A549 (cell line): Measurements from ENCODE around the gene CDIP1. TPM values are rescaled to one million over a fixed set of nuclear protein-coding genes. Genes with fewer than 3 reads are reported as not detected.
A peak's percentile ranks its signal among the peaks of the same experiment; 100 is the strongest.

Experiments used
- ATAC-seq, 2 experiments: fragments of 200-7000 bp in 1 of 2; fragments of >200 bp in 1 of 2; cut with Nextera tagmentation in 1 of 2; cut with Tn5 transposase in 1 of 2; 3 replicates each; pipeline versions ENCODE4 v1.8.0 to v1.9.1; 2018 to 2020; ENCODE audit warnings: mild to moderate bottlenecking in 1 of 2, moderate library complexity in 1 of 2
- CTCF ChIA-PET: fragments of 300-600 bp; sonication (Branson Sonifier 250); formaldehyde crosslinking; extraction: SDS; loops from one replicate; lab custom pipeline; 2021; ENCODE audit warnings: antibody characterized with exemption, inconsistent platforms; lab: Yijun Ruan, JAX
- POLR2A ChIA-PET: fragments of 350-600 bp; formaldehyde crosslinking; extraction: SDS; loops from one replicate; lab custom pipeline; 2021; ENCODE audit warnings: antibody characterized with exemption, inconsistent platforms; lab: Yijun Ruan, JAX
- DNase-seq, 2 experiments: peaks; one replicate each; pipeline versions ENCODE4 v3.0.0 to v3.0.0-alpha.2; 2011 to 2016; ENCODE audit warnings: low read depth in 1 of 2, low spot score in 1 of 2
- FAIRE-seq: peaks from 2 replicates; lab custom pipeline; 2011; peaks lifted over from hg19 to GRCh38; lab: Jason Lieb, UNC
- H3K27ac ChIP-seq, 2 experiments: fragments of >200 bp; sonication (Bioruptor Twin); formaldehyde crosslinking; 3 replicates each; pipeline ENCODE4 v1.5.1; 2016 to 2017
- H3K4me1 ChIP-seq: fragments of >200 bp; sonication (Bioruptor Twin); formaldehyde crosslinking; 3 replicates; pipeline ENCODE4 v1.6.1; 2016
- H3K4me2 ChIP-seq: fragments of >200 bp; sonication (Bioruptor Twin); formaldehyde crosslinking; 3 replicates; pipeline ENCODE4 v1.6.1; 2016
- H3K4me3 ChIP-seq: fragments of >200 bp; sonication (Bioruptor Twin); formaldehyde crosslinking; 3 replicates; pipeline ENCODE4 v1.5.1; 2016
- H3K9me3 ChIP-seq: fragments of >200 bp; sonication (Bioruptor Twin); formaldehyde crosslinking; 3 replicates; pipeline ENCODE4 v1.6.1; 2016
- CBX2 ChIP-seq: fragments of 200-600 bp; sonication (generic); IDR thresholded peaks from 2 replicates; pipeline ENCODE4 v1.6.1; 2016; ENCODE audit warnings: low read depth, mild to moderate bottlenecking, borderline replicate concordance
- CBX8 ChIP-seq: fragments of 200-600 bp; sonication (generic); IDR thresholded peaks from 2 replicates; pipeline ENCODE4 v1.6.1; 2016
- CEBPB ChIP-seq, 2 experiments: fragments of >200 bp in 1 of 2; sonication (Bioruptor Twin) in 1 of 2; formaldehyde crosslinking in 1 of 2; IDR thresholded peaks; 2 replicates each; pipeline ENCODE4 v1.6.1; 2012 to 2016
- ESRRA ChIP-seq: fragments of 150-350 bp; IDR thresholded peaks from 2 replicates; pipeline ENCODE4 v1.6.1; 2014; ENCODE audit warnings: mild to moderate bottlenecking, low read length, borderline replicate concordance
- FOSL2 ChIP-seq, 2 experiments: fragments of 450-650 bp in 1 of 2; fragments of >200 bp in 1 of 2; sonication (Bioruptor Twin) in 1 of 2; formaldehyde crosslinking; IDR thresholded peaks; 2 replicates each; pipeline versions ENCODE4 v1.5.0 to v1.6.1; 2016 to 2020; ENCODE audit warnings: mild to moderate bottlenecking in 1 of 2, moderate library complexity in 1 of 2
- HDAC2 ChIP-seq: fragments of 200-600 bp; sonication (generic); IDR thresholded peaks from 2 replicates; pipeline ENCODE4 v1.6.1; 2016
- HOXB13 ChIP-seq: fragments of 250-450 bp; sonication (Bioruptor Pico); IDR thresholded peaks from 2 replicates; pipeline ENCODE4 v1.5.0; 2020; ENCODE audit warnings: low read depth, mild to moderate bottlenecking, moderate library complexity
- JUN ChIP-seq, 2 experiments: fragments of >200 bp; sonication (Bioruptor Twin); formaldehyde crosslinking; IDR thresholded peaks; 2 replicates in 1 of 2; 3 replicates in 1 of 2; pipeline ENCODE4 v1.6.1; 2016 to 2017
- KDM1A ChIP-seq: fragments of 200-600 bp; sonication (generic); IDR thresholded peaks from 2 replicates; pipeline ENCODE4 v1.6.1; 2016; ENCODE audit warnings: low read depth, mild to moderate bottlenecking
- MAFK ChIP-seq: fragments of 450-650 bp; IDR thresholded peaks from 2 replicates; pipeline ENCODE4 v1.6.1; 2014; ENCODE audit not compliant: partially characterized antibody
- RCOR1 ChIP-seq: fragments of 150-350 bp; IDR thresholded peaks from 2 replicates; pipeline ENCODE4 v1.6.1; 2014; ENCODE audit warnings: antibody characterized with exemption, low read length, low read depth
- RNF2 ChIP-seq: fragments of 200-600 bp; sonication (generic); IDR thresholded peaks from 2 replicates; pipeline ENCODE4 v1.6.1; 2016; ENCODE audit warnings: low read depth, mild to moderate bottlenecking, antibody characterized with exemption, moderate library complexity, borderline replicate concordance
- ZC3H11A ChIP-seq: fragments of 450-650 bp; IDR thresholded peaks from 2 replicates; pipeline ENCODE4 v1.6.1; 2014; ENCODE audit warnings: antibody characterized with exemption, mild to moderate bottlenecking
- WGBS: methylation state at CpG from one replicate; pipeline ENCODE4 v1.1.6; 2017; ENCODE audit errors: missing lambda C conversion rate; 5-methylcytosine and 5-hydroxymethylcytosine counted together
- polyA plus RNA-seq, 4 experiments: library from polyadenylated mRNA; depleted of rRNA in 3 of 4; stranded (reverse); fragments of >200 nt; fragmentation: RNase III in 1 of 4; extraction: RNeasy Plus Mini Kit Qiagen cat#74134 plus additional on column Dnase treatment in 1 of 4; gene quantifications; 2 replicates in 3 of 4; 3 replicates in 1 of 4; pipeline ENCODE4 v1.2.3, GENCODE V29; 2011 to 2017
- TF ChIP-seq, protein P1 (sequence below): fragments of >200 bp; sonication (Bioruptor Twin); formaldehyde crosslinking; IDR thresholded peaks from 2 replicates; pipeline ENCODE4 v1.6.1; 2016
- TF ChIP-seq, protein P2 (sequence below): IDR thresholded peaks from 2 replicates; pipeline ENCODE4 v1.6.1; 2012
- TF ChIP-seq, protein P3 (sequence below): fragments of 150-350 bp; IDR thresholded peaks from 2 replicates; pipeline ENCODE4 v1.6.1; 2014; ENCODE audit warnings: low read depth, mild to moderate bottlenecking, low read length

CDIP1 gene
- polyA plus RNA-seq, 2 of the 4 experiments (the other 2 are of a cell fraction): 3.7 to 8.4 TPM

DNA sequence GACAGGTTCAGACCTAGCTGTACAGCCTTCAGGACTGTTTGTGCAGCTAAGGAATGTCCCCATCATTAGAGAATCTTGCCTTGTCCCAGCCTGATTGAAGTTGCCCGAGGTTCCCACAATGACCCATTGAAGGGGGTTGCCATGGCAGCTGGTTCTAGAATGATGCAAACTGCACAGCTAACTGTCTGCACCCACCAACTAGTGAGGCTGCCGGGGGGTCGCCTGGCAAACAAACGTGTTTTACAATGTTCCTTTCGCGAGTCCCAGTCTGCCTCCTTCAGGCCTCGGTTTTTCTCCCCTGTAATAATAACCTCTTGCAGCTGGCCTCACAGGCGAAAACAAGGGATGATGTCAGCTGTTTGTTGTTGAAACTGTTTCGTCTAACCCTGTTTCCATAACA is 23.0 kb upstream of the CDIP1 start:
- no peak for TF ChIP-seq ESRRA
- TF ChIP-seq, protein P1, sequence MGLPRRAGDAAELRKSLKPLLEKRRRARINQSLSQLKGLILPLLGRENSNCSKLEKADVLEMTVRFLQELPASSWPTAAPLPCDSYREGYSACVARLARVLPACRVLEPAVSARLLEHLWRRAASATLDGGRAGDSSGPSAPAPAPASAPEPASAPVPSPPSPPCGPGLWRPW: no peak
- no peak for TF ChIP-seq CBX8
- TF ChIP-seq, protein P2, sequence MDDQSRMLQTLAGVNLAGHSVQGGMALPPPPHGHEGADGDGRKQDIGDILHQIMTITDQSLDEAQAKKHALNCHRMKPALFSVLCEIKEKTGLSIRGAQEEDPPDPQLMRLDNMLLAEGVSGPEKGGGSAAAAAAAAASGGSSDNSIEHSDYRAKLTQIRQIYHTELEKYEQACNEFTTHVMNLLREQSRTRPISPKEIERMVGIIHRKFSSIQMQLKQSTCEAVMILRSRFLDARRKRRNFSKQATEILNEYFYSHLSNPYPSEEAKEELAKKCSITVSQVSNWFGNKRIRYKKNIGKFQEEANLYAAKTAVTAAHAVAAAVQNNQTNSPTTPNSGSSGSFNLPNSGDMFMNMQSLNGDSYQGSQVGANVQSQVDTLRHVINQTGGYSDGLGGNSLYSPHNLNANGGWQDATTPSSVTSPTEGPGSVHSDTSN: no peak
- no peak for TF ChIP-seq RNF2
- no peak for TF ChIP-seq HOXB13 (CRISPR knock-in tag)
- TF ChIP-seq, all 56 proteins: peak for 0
- Histone ChIP-seq H3K4me2 (no peak overlapping the region), H3K27ac (no peak overlapping the region), H3K9me3 (no peaks in the 10 kb centered on the region), H3K4me1 (no peaks in the 10 kb centered on the region), H3K4me3 (no peak overlapping the region)
- CTCF ChIA-PET: interaction anchor here (1.3 to 3.9 kb wide), 6 partner anchors 9 to 45 kb away, joined by 3 to 17 read pairs (median 8); no protein-coding TSS in a partner anchor
- FAIRE-seq: no peak
- no peak for DNase-seq
- POLR2A ChIA-PET: no interaction called here
- 62% methylated on average over 9 of the region's 9 CpGs for WGBS
- ATAC-seq: 0 out of 6 replicates have a peak, but pooled peaks of 1 of the 2 experiments have one; percentile 43

DNA sequence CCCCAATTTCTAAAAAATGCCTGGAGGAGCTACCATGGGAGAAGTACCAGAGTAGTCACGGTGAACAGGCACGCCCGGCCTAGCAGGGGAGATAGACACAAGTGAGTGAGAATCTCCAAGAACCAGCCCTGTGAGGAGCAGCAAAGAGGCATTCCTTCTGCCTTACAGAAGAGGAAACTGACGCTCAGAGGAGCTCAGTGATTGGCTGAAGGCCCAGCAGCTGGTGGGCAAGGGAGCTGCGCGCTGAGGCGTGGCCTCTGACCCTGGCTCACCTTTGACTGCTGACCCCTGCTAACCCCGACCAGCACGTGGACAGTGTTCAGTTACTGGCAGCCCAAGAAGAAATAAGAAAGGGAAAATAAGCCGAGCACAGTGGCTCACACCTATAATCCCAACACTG is 19.4 kb upstream of the CDIP1 start:
- ChIA-PET POLR2A (no interaction called here), CTCF (interaction anchor here (1.2 to 1.8 kb wide), 5 partner anchors 9 to 40 kb away, joined by 3 to 7 read pairs (median 4); no protein-coding TSS in a partner anchor)
- Histone ChIP-seq H3K4me3 (no peak overlapping the region), H3K9me3 (no peaks in the 10 kb centered on the region), H3K27ac (no peak overlapping the region), H3K4me2 (no peak overlapping the region), H3K4me1 (no peaks in the 10 kb centered on the region)
- WGBS: 65% methylated on average over 10 of the region's 10 CpGs
- DNase-seq (no peak), ATAC-seq (no peak), FAIRE-seq (no peak)
- no peak for TF ChIP-seq CBX2
- no peak for TF ChIP-seq CEBPB (IDR thresholded peaks at IDR 0.05)
- TF ChIP-seq KDM1A: no peak

DNA sequence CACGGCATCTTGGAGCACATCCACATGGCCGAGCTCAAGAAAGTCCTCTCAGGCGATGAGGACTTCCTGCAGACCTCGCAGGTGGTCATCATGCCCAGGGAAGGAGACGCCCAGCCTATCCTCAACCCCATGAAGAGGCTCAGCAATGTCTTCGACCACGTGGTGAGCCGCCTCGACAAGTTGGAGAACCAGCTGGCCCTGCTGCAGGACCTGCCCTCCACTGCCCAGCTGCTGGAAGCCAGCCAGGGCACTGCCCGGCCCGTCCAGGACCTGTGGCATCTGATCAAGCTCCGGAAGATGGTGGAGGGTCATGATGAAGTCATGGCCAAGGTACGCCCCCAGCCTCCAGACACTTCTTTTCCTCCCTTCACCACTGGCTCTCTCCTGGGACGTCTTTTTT is 18.0 kb upstream of the CDIP1 start:
- TF ChIP-seq MAFK (no peak), FOSL2 (IDR thresholded peaks at IDR 0.05) (no peak), FOSL2 (CRISPR knock-in tag; IDR thresholded peaks at IDR 0.05) (no peak), ESRRA (no peak), HDAC2 (no peak), CEBPB (IDR thresholded peaks at IDR 0.05) (no peak), JUN (IDR thresholded peaks at IDR 0.05) (no peak)
- H3K9me3 ChIP-seq: no peaks in the 10 kb centered on the region
- no peak overlapping the region for H3K4me3 ChIP-seq
- DNase-seq: no peak
- 55% methylated on average over 11 of the region's 14 CpGs for WGBS
- ATAC-seq: peak in 1 of 2 experiments; percentile 41; a peak in 2 of 6 replicates
- no peaks in the 10 kb centered on the region for H3K4me1 ChIP-seq
- H3K4me2 ChIP-seq: no peak overlapping the region
- ChIA-PET CTCF (interaction anchor here (0.9 to 1.5 kb wide), 5 partner anchors 9 to 399 kb away, joined by 3 to 4 read pairs (median 3); partner anchors contain the start of gene HMOX2), POLR2A (no interaction called here)
- no peak for FAIRE-seq
- H3K27ac ChIP-seq: no peak overlapping the region

DNA sequence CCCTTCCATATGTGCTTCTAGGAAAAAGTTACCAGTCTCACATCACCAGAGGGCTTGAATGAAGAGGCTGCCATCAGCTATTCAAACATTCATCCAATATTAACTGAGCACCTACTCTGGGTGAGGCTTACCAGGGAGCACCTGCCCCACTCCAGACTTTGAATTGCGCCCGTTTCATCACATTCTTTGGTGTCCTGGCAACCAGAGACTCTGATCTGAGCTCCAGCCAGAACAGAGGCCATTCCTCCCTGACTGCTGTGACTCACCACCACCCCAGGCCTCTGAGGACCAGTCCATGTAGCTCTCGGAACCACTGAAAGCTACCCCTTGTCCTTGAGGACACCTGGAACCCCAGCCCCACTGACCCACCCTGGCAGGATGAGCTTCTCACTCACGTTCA is 17.5 kb upstream of the CDIP1 start, which contains the start of gene C16orf96:
Gene C16orf96 (plus strand): TSS at position 229 of the 400 bp plus-strand sequence. CDS start 150 bp downstream, at position 379.
- H3K4me1 ChIP-seq: no peaks in the 10 kb centered on the region
- ATAC-seq (peak; percentile 54 to 64; a peak in 4 of 6 replicates), DNase-seq (peak in 1 of 2 experiments; percentile 19), FAIRE-seq (no peak)
- no peaks in the 10 kb centered on the region for H3K9me3 ChIP-seq
- no peak within 1 kb of the TSS for H3K4me3 ChIP-seq
- 68% methylated on average over 4 of the region's 4 CpGs for WGBS
- H3K4me2 ChIP-seq: no peak within 1 kb of the TSS
- TF ChIP-seq RCOR1: no peak
- TF ChIP-seq, protein P3, sequence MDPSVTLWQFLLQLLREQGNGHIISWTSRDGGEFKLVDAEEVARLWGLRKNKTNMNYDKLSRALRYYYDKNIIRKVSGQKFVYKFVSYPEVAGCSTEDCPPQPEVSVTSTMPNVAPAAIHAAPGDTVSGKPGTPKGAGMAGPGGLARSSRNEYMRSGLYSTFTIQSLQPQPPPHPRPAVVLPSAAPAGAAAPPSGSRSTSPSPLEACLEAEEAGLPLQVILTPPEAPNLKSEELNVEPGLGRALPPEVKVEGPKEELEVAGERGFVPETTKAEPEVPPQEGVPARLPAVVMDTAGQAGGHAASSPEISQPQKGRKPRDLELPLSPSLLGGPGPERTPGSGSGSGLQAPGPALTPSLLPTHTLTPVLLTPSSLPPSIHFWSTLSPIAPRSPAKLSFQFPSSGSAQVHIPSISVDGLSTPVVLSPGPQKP: no peak
- TF ChIP-seq MAFK: no peak
- TF ChIP-seq ZC3H11A: no peak
- TF ChIP-seq, all 56 proteins: peak for 0
- H3K27ac ChIP-seq: no peak within 1 kb of the TSS
- ChIA-PET POLR2A (no interaction called here), CTCF (interaction anchor here (0.6 to 4.4 kb wide), 7 partner anchors 9 to 400 kb away, joined by 3 to 18 read pairs (median 3); partner anchors contain the start of gene HMOX2)
